Renal pelvis (tissue), 3 donors: ENCODE results near the gene CADM3. TPM values are rescaled to one million over a fixed set of nuclear protein-coding genes. Genes with fewer than 3 reads are reported as not detected.

Experiments used
- polyA plus RNA-seq, 3 donors: library from polyadenylated mRNA; unstranded; fragments of 120-200 nt; gene quantifications; one replicate each; pipeline ENCODE4 v1.2.1, GENCODE V29; 2013; ENCODE audit not compliant: insufficient read length in 3 of 3

The CADM3 gene
- polyA plus RNA-seq, 3 donors = 0.17 to 0.54 TPM; not detected in 1

Other genes with a start within 250 kb of the CADM3 start
- under 1 TPM; 0.10 to 0.22 (median 0.10) TPM for gene PYHIN1, start 240.1 kb upstream of the CADM3 start, polyA plus RNA-seq
- gene IFI16, start 161.7 kb upstream of the CADM3 start, polyA plus RNA-seq = 10 to 100 TPM; 41.8 to 47.8 (median 43.1) TPM
- gene AIM2, start 94.8 kb upstream of the CADM3 start, polyA plus RNA-seq = under 1 TPM in 1 of 3 donors, not detected in 2; 0.11 TPM
- under 1 TPM in 2 of 3 donors, not detected in 1; 0.23 to 1.00 TPM for gene ACKR1, start 33.3 kb downstream of the CADM3 start, polyA plus RNA-seq
- under 1 TPM; 0.47 to 0.83 (median 0.47) TPM for gene FCER1A, start 130.7 kb downstream of the CADM3 start, polyA plus RNA-seq